GM21381 (cell line): ENCODE data around the gene ALPK3.

ENCODE experiments used
- ATAC-seq: cut with Tn5 transposase; IDR thresholded peaks from one replicate; pipeline ENCODE4 v1.9.1; 2021; ENCODE audit warnings: mild to moderate bottlenecking, moderate library complexity; ENCODE audit not compliant: unreplicated experiment

Gene ALPK3

DNA sequence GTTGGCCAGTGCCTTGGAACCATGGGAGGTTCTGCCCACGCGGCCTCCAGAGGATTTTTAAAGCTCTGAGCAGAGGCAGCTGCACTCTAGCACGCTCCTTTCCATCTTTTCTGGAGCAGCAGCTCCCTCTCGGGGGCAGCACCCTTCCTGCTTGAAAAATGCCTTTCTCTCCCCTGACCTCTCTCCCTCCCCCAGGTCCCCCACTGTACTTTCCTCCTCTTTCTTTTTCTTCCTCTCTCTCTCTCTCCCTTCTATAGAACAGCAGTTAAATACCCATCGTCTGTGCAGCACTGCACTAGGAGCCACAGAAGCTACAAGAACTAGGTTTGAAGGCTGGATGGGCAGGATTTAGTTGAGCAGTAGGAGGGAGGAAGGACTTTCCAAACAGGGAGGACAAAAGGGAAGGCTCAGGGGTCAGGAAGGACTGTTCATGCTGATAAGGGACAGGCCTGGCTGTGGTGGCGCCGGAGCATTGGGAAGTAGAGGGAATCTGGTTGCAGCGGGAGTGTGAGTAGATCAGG, 4.4 kb downstream of the ALPK3 start:
- ATAC-seq: no peak

GRCh38 chr15:84822653-84823281, 5.6 kb downstream of the ALPK3 start:
- no peak for ATAC-seq

DNA sequence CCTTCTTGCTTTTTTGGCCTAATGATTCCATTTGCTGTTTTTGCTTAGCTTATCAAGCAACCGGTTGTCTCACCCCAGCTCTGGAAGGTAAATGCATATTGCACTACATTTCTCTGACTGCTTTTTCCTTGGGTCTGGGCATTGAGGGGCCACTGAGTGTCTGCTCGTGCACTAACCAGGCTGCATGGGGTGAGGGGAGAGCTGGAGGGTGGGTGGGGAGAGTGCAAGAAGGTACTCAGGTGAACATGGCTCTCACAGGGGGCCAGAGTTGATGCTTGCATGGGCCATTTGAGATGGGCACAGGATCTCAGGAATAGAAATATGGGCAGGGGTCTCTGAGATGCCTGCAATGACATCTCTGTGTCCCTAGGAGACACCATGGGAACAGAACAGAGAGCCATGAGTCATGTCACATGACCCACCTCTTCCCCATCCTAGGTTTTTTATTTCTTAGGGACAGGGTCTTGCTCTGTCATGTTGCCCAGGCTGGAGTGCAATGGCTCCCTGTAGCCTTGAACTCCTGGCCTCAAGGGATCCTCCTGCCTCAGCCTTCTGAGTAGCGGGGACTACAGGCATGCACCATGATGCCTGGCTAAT, 6.2 kb downstream of the ALPK3 start:
- ATAC-seq: no peak

- no peak for ATAC-seq
Observed at GRCh38 chr15:84824260-84825007, 7.3 kb downstream of the ALPK3 start.

DNA sequence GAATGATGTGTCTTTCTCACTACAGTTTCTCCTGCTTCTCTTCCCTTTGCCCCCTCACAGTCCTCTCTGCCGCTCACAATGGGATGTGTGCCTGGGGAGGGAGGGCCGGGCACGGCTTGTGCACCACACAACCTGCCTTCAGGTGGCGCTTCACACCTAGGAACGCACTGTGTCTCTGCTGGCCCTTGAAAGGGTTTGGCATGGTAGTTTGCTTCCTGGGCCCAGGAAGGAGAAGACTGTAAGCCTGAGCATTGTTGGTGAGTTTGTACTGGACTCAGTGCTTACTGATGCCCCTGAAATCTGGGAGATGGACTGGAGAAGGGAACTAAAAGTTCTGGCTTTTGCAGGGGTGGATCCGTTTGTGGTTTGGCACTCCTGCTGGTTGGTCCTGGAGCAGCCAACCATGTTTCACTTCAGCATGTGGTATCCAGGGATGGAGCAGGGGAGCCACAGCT, 9.2 kb downstream of the ALPK3 start:
- no peak for ATAC-seq

DNA sequence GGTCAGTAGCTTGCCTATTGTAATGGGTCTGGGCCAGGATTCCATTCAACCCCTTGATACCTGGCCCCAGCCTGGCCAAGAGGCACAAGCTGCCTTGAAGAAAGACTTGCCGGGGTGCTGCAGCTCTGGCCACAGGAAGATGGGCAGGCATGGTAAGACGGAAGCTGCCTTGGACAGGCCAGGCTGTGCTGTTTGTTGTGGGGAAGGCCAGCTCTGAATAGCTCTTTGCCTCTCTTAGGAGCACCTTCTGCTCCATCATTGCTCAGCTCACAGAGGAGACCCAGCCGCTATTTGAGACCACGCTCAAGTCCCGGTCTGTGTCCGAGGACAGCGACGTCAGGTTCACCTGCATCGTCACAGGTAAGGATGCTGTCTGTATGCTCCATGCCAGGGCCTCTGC, 10.1 kb downstream of the ALPK3 start:
- no peak for ATAC-seq

- ATAC-seq: no peak
Observed at GRCh38 chr15:84828086-84828908, 11.1 kb downstream of the ALPK3 start.

GRCh38 chr15:84829428-84829827, 12.3 kb downstream of the ALPK3 start:
- ATAC-seq: no peak

GRCh38 chr15:84830036-84830435, 12.9 kb downstream of the ALPK3 start:
- no peak for ATAC-seq

GRCh38 chr15:84831028-84831427, 13.9 kb downstream of the ALPK3 start:
- no peak for ATAC-seq

GRCh38 chr15:84831613-84832012, 14.5 kb downstream of the ALPK3 start:
- no peak for ATAC-seq

GRCh38 chr15:84832448-84833040, 15.4 kb downstream of the ALPK3 start:
- ATAC-seq: no peak

GRCh38 chr15:84833447-84834228, 16.5 kb downstream of the ALPK3 start:
- ATAC-seq: no peak

GRCh38 chr15:84834229-84834955, 17.2 kb downstream of the ALPK3 start:
- ATAC-seq: no peak

GRCh38 chr15:84834969-84835368, 17.8 kb downstream of the ALPK3 start:
- ATAC-seq: no peak

DNA sequence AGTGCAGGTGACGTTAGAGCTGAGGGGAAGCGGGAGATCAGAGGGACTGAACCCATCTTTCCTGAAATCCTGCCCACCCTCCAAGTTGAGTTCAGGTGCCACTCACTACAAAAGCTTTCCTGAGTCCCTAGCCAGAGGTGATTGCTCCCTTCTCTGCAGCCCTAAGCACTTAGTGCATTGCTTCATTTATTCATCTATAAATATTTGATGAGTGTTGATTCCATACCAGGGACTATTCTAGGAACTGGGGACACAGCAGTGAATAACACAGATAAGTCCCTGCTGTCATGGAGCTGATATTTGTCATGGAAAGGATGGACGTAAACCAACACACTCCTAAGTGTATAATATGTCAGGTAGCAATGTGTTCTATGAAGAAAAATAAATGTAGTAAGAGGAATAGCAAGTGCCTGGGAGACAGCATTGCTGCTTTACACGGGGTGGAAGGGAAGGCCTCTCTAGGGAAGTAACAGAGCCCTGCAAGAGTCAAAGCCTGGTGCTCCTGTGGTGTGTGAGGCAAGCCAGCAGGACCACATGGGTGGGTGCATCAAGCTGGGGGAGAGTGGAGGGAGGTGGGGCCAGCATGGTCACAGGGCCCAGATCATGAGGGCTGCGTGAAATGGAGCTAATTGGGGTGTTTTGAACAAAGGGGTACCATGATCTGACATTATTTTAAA, 18.6 kb downstream of the ALPK3 start:
- ATAC-seq: no peak

GRCh38 chr15:84836844-84837243, 19.7 kb downstream of the ALPK3 start:
- ATAC-seq: no peak

DNA sequence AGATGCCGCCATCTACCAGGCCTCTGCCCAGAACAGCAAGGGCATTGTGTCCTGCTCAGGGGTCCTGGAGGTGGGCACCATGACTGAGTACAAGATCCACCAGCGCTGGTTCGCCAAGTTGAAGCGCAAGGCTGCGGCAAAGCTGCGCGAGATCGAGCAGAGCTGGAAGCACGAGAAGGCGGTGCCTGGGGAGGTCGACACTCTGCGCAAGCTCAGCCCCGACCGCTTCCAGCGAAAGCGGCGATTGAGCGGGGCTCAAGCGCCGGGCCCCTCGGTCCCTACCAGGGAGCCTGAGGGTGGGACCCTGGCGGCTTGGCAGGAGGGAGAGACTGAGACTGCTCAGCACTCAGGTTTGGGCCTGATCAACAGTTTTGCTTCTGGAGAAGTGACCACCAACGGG, 22.6 kb downstream of the ALPK3 start:
- ATAC-seq: no peak

DNA sequence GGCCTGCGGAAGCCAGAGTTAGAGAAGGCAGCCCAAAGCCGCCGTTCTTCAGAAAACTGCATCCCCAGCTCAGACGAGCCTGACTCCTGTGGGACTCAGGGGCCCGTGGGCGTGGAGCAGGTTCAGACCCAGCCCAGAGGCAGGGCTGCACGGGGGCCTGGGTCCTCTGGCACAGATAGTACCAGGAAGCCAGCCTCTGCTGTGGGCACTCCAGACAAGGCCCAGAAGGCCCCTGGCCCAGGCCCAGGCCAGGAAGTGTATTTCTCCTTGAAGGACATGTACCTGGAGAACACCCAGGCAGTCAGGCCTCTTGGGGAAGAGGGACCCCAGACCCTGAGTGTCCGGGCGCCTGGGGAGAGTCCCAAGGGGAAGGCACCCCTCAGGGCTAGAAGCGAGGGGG, 23.1 kb downstream of the ALPK3 start:
- no peak for ATAC-seq
